KMS-11 (cell line): Measurements from ENCODE around the gene OOSP1.

ENCODE experiments used
- H2AFZ ChIP-seq: fragments of 200-600 bp; sonication (generic); 2 replicates; pipeline ENCODE4 v1.6.1; 2016; ENCODE audit warnings: antibody characterized with exemption, mixed run types, low read depth
- H3K27ac ChIP-seq: fragments of 200-600 bp; sonication (generic); 2 replicates; pipeline ENCODE4 v1.6.1; 2016; ENCODE audit warnings: mild to moderate bottlenecking, mixed run types
- H3K27me3 ChIP-seq: fragments of 200-600 bp; sonication (generic); 2 replicates; pipeline ENCODE4 v1.6.1; 2017; ENCODE audit warnings: mild to moderate bottlenecking, low read depth, mixed run types, moderate library complexity; ENCODE audit not compliant: insufficient read depth
- H3K36me3 ChIP-seq: fragments of 200-600 bp; sonication (generic); 2 replicates; pipeline ENCODE4 v1.6.1; 2017; ENCODE audit warnings: mild to moderate bottlenecking, mixed run types; ENCODE audit not compliant: insufficient read depth
- H3K4me1 ChIP-seq: fragments of 200-600 bp; sonication (generic); 2 replicates; pipeline ENCODE4 v1.6.1; 2016; ENCODE audit warnings: mild to moderate bottlenecking, low read depth, mixed run types; ENCODE audit not compliant: poor library complexity, severe bottlenecking
- H3K4me2 ChIP-seq: fragments of 200-600 bp; sonication (generic); 2 replicates; pipeline ENCODE4 v1.7.0; 2016; ENCODE audit warnings: mild to moderate bottlenecking, mixed run types
- H3K4me3 ChIP-seq: fragments of 200-600 bp; sonication (generic); IDR thresholded peaks from 2 replicates; pipeline ENCODE4 v1.6.1; 2017; ENCODE audit warnings: low read depth, low read length, mixed read lengths; ENCODE audit not compliant: insufficient read depth
- H3K79me2 ChIP-seq: fragments of 200-600 bp; sonication (generic); 2 replicates; pipeline ENCODE4 v1.6.1; 2016; ENCODE audit warnings: low read depth, mixed run types; ENCODE audit not compliant: insufficient read depth
- H3K9ac ChIP-seq: fragments of 200-600 bp; sonication (generic); 2 replicates; pipeline ENCODE4 v1.6.1; 2016; ENCODE audit warnings: mild to moderate bottlenecking, mixed run types
- H4K20me1 ChIP-seq: fragments of 200-600 bp; sonication (generic); 2 replicates; pipeline ENCODE4 v1.6.1; 2016; ENCODE audit warnings: mild to moderate bottlenecking, mixed run types; ENCODE audit not compliant: insufficient read depth
- TF ChIP-seq, protein P1 (sequence below): fragments of 200-600 bp; sonication (generic); conservative IDR thresholded peaks from 2 replicates; pipeline ENCODE4 v1.6.1; 2017; ENCODE audit warnings: low read depth, mild to moderate bottlenecking, antibody characterized with exemption, low read length, moderate library complexity, mixed read lengths

Gene OOSP1

DNA sequence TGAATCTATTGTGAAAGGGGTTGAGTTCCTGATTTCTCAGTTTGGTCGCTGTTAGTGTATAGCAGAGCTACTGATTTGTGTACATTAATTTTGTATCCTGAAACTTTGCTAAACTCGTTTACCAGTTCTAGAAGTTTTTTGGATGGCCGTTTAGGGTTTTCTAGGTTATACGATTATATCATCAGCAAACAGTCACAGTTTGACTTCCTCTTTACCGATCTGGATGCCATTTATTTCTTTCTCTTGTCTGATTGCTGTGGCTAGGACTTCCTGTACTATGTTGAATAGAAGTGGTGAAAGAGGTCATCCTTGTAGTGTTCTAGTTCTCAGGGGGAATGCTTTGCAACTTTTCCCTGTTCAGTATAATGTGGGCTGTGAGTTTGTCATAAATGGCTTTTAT lies 54.2 kb downstream of the OOSP1 start:
- no peaks in the 10 kb centered on the region for H3K79me2 ChIP-seq
- no peak overlapping the region for H3K4me2 ChIP-seq
- TF ChIP-seq, protein P1, sequence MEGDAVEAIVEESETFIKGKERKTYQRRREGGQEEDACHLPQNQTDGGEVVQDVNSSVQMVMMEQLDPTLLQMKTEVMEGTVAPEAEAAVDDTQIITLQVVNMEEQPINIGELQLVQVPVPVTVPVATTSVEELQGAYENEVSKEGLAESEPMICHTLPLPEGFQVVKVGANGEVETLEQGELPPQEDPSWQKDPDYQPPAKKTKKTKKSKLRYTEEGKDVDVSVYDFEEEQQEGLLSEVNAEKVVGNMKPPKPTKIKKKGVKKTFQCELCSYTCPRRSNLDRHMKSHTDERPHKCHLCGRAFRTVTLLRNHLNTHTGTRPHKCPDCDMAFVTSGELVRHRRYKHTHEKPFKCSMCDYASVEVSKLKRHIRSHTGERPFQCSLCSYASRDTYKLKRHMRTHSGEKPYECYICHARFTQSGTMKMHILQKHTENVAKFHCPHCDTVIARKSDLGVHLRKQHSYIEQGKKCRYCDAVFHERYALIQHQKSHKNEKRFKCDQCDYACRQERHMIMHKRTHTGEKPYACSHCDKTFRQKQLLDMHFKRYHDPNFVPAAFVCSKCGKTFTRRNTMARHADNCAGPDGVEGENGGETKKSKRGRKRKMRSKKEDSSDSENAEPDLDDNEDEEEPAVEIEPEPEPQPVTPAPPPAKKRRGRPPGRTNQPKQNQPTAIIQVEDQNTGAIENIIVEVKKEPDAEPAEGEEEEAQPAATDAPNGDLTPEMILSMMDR: no peak
- H3K4me3 ChIP-seq: no peak overlapping the region
- H3K27ac ChIP-seq: no peak overlapping the region
- H3K36me3 ChIP-seq: no peaks in the 10 kb centered on the region
- H3K4me1 ChIP-seq: no peaks in the 10 kb centered on the region
- no peaks in the 10 kb centered on the region for H4K20me1 ChIP-seq
- no peaks in the 10 kb centered on the region for H3K27me3 ChIP-seq
- H3K9ac ChIP-seq: no peak overlapping the region
- no peak overlapping the region for H2AFZ ChIP-seq

DNA sequence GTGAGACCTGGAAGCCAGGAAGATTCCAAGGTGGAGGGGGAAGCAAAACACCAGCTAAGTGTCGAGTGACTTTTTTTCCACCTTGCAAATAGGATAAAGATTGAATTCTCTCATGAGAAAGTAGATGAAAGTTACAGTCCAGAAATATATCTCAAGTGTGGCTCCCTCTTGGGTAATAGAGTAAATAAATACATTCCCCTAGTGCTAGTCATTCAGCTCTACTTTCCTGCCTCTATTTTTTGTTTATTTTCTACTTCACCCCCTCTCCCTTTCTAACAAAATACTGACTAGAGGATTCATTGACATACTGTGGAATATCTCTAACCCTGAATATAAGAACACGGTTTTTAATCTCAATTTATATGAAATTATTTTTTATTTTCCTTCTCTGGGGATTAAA lies 59.6 kb downstream of the OOSP1 start:
- no peak overlapping the region for H3K9ac ChIP-seq
- no peaks in the 10 kb centered on the region for H3K79me2 ChIP-seq
- no peaks in the 10 kb centered on the region for H4K20me1 ChIP-seq
- H3K27ac ChIP-seq: no peak overlapping the region
- H3K27me3 ChIP-seq: no peaks in the 10 kb centered on the region
- no peaks in the 10 kb centered on the region for H3K36me3 ChIP-seq
- H3K4me2 ChIP-seq: no peak overlapping the region
- H3K4me3 ChIP-seq: no peak overlapping the region
- TF ChIP-seq, protein P1: no peak
- no peaks in the 10 kb centered on the region for H3K4me1 ChIP-seq
- no peak overlapping the region for H2AFZ ChIP-seq

DNA sequence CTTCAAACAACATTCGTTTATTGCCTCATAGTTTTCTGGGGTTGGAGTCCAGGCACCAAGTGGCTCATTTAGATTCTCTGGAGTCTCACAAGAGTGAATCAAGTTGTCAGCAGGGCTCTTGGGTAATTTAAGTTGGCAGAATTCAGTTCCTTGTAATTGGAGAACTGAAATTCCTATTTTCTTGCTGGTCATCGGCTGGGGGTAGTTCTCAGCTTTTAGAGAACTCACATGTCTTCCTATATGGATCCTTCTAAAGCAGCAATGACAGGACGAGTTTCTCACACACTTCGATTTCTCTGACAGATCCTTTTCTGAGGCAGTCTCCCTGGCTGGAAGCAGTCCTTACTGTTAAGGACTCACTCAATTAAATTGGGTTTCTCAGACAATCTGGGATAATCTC lies 61.5 kb downstream of the OOSP1 start:
- Histone ChIP-seq H3K4me2 (no peak overlapping the region), H3K79me2 (no peaks in the 10 kb centered on the region), H3K36me3 (no peaks in the 10 kb centered on the region), H3K27me3 (no peaks in the 10 kb centered on the region), H4K20me1 (no peaks in the 10 kb centered on the region), H3K27ac (no peak overlapping the region), H3K9ac (no peak overlapping the region), H3K4me1 (no peaks in the 10 kb centered on the region), H3K4me3 (no peak overlapping the region), H2AFZ (no peak overlapping the region)
- TF ChIP-seq, protein P1: no peak

DNA sequence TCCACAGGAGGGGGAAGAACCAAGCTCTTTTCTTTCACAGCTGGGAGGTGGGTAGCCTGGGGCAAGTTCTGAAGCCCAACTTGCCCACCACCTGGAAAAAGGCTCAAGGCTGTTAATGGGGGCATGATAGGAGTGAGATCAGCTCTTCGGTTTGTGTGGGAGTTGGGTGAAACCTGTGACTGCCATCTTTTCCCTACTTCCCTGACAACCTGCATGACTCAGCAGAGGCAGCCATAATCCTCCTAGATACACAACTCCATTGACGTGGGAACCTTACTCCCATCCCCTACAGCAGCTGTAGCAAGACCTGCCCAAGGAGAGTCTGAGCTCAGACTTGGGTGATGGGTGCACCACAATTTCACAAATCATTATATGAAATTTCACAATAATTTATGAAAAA lies 65.5 kb downstream of the OOSP1 start:
- H4K20me1 ChIP-seq: no peaks in the 10 kb centered on the region

More for the DNA sequence above, 65.5 kb downstream of the OOSP1 start:
- no peaks in the 10 kb centered on the region for H3K79me2 ChIP-seq
- H3K4me3 ChIP-seq: no peak overlapping the region
- no peak overlapping the region for H3K9ac ChIP-seq
- TF ChIP-seq, protein P1: no peak
- H2AFZ ChIP-seq: no peak overlapping the region
- H3K4me2 ChIP-seq: no peak overlapping the region
- H3K36me3 ChIP-seq: no peaks in the 10 kb centered on the region
- H3K4me1 ChIP-seq: no peaks in the 10 kb centered on the region
- H3K27me3 ChIP-seq: no peaks in the 10 kb centered on the region
- no peak overlapping the region for H3K27ac ChIP-seq
